Stimulated activated naive B cell treated with anti-CD40 and anti-IgM and Interleukin-4, amounts not matched to agents 10 μg/mL and 1 μg/mL and 100 μg/mL, for 72 hours (primary cell): ENCODE data around the gene CTNNBL1.
A peak's percentile ranks its signal among the peaks of the same experiment; 100 is the strongest.

Source experiments
- ATAC-seq, 2 donors: fragments of 150-1000 bp; cut with Tn5 transposase; replicated peaks; 2 replicates each; pipeline ENCODE4 v1.10.0; 2021; ENCODE audit warnings: moderate library complexity in 1 of 2
- DNase-seq: peaks from one replicate; pipeline ENCODE4 v3.0.0; 2021
- H3K27ac Mint-ChIP-seq: one replicate; pipeline ENCODE4 v1.8.0; 2022; ENCODE audit warnings: mild to moderate bottlenecking, mixed read lengths
- H3K27me3 Mint-ChIP-seq, 2 donors: one replicate each; pipeline ENCODE4 v1.8.0; 2022; ENCODE audit warnings: mixed read lengths in 2 of 2
- H3K36me3 Mint-ChIP-seq, 2 donors: one replicate each; pipeline ENCODE4 v1.8.0; 2022; ENCODE audit warnings: mixed read lengths in 2 of 2, mild to moderate bottlenecking in 1 of 2
- H3K4me1 Mint-ChIP-seq, 2 donors: one replicate each; pipeline ENCODE4 v1.8.0; 2022; ENCODE audit warnings: mixed read lengths in 2 of 2, mild to moderate bottlenecking in 1 of 2
- H3K4me3 Mint-ChIP-seq, 2 donors: one replicate each; pipeline ENCODE4 v1.8.0; 2022; ENCODE audit warnings: mild to moderate bottlenecking in 2 of 2, mixed read lengths in 2 of 2, moderate library complexity in 1 of 2
- H3K9me3 Mint-ChIP-seq, 2 donors: one replicate each; pipeline ENCODE4 v1.8.0; 2022; ENCODE audit warnings: mixed read lengths in 2 of 2, mild to moderate bottlenecking in 1 of 2

CTNNBL1 gene

DNA sequence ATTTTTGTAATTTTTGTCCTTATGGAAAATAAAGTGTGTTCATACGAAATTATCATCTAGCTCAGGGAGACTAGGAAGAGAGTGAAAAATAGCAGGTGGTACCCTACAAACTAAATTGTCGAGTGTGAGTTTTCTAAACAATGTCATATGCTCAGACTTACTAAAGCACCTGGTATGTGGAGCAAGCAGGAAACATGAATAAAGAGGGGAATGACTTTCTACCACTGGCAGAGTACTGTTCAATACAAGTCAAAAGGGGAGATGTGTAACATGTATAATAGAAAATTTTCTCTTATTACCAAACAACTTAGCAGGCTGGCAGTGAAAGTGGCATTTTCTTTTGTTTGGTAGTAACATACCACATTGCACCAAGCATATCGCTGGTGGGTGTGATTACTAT, 36.1 kb downstream of the CTNNBL1 start:
- ATAC-seq (no peak), DNase-seq (no peak)
- Mint-ChIP-seq H3K36me3 (peaks cover 15 to 38% of the 10 kb centered on the region in 2 donors), H3K4me3 (no peak overlapping the region), H3K4me1 (peaks cover 14 to 39% of the 10 kb centered on the region in 2 donors), H3K9me3 (no peaks in the 10 kb centered on the region), H3K27ac (no peak overlapping the region), H3K27me3 (no peaks in the 10 kb centered on the region)

- DNase-seq (no peak), ATAC-seq (no peak)
- Mint-ChIP-seq H3K9me3 (no peaks in the 10 kb centered on the region), H3K27me3 (no peaks in the 10 kb centered on the region), H3K27ac (no peak overlapping the region), H3K4me3 (no peak overlapping the region), H3K4me1 (peaks cover 11 to 17% of the 10 kb centered on the region in 2 donors), H3K36me3 (peaks cover 35 to 61% of the 10 kb centered on the region in 2 donors)
Measured at GRCh38 chr20:37733416-37733815, 39.6 kb downstream of the CTNNBL1 start.

- Mint-ChIP-seq H3K27ac (no peak overlapping the region), H3K27me3 (no peaks in the 10 kb centered on the region), H3K4me3 (no peak overlapping the region), H3K36me3 (peaks cover 40 to 66% of the 10 kb centered on the region in 2 donors), H3K4me1 (peaks cover 8 to 14% of the 10 kb centered on the region in 2 donors), H3K9me3 (no peaks in the 10 kb centered on the region)
- ATAC-seq (no peak), DNase-seq (no peak)
Measured at GRCh38 chr20:37734228-37734985, 40.6 kb downstream of the CTNNBL1 start.

- peaks cover 44 to 73% of the 10 kb centered on the region in 2 donors for H3K36me3 Mint-ChIP-seq
- no peaks in the 10 kb centered on the region for H3K9me3 Mint-ChIP-seq
- H3K4me1 Mint-ChIP-seq: peaks cover 11 to 12% of the 10 kb centered on the region in 2 donors
- no peak for DNase-seq
- no peak overlapping the region for H3K4me3 Mint-ChIP-seq
- no peak overlapping the region for H3K27ac Mint-ChIP-seq
- ATAC-seq: no peak
- no peaks in the 10 kb centered on the region for H3K27me3 Mint-ChIP-seq
Measured at GRCh38 chr20:37735541-37735940, 41.7 kb downstream of the CTNNBL1 start.

GRCh38 chr20:37736132-37736531, 42.3 kb downstream of the CTNNBL1 start:
- DNase-seq: no peak
- no peaks in the 10 kb centered on the region for H3K9me3 Mint-ChIP-seq
- H3K27me3 Mint-ChIP-seq: no peaks in the 10 kb centered on the region
- no peak for ATAC-seq
- H3K36me3 Mint-ChIP-seq: peaks cover 46 to 75% of the 10 kb centered on the region in 2 donors
- H3K27ac Mint-ChIP-seq: no peak overlapping the region
- H3K4me1 Mint-ChIP-seq: peaks cover 11 to 12% of the 10 kb centered on the region in 2 donors
- H3K4me3 Mint-ChIP-seq: no peak overlapping the region

- no peaks in the 10 kb centered on the region for H3K9me3 Mint-ChIP-seq
- H3K4me3 Mint-ChIP-seq: no peak overlapping the region
- peaks cover 37 to 74% of the 10 kb centered on the region in 2 donors for H3K36me3 Mint-ChIP-seq
- ATAC-seq: no peak
- DNase-seq: no peak
- peaks cover 6 to 8% of the 10 kb centered on the region in 2 donors for H3K4me1 Mint-ChIP-seq
- no peaks in the 10 kb centered on the region for H3K27me3 Mint-ChIP-seq
- no peak overlapping the region for H3K27ac Mint-ChIP-seq
Measured at GRCh38 chr20:37737826-37738420, 44.1 kb downstream of the CTNNBL1 start.

DNA sequence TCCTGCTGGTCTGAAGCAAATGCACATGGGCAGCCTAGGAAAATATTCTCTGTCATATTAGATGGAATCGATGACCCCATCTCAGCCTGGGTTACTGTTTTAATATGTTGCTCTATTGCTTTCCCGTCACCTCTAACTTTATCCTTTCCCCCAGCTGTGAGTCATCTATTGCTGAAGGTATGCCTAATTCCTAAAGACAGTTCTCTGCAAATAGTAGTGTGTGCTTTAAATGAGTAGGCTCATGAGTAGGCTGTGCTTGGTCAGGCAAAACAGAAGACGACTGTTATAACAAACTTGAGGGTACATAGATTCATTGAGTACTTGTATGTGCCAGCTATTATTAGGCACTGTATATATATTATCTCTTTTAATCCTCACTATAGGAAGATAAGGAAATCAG, 47.2 kb downstream of the CTNNBL1 start:
- ATAC-seq (no peak), DNase-seq (no peak)
- Mint-ChIP-seq H3K4me3 (no peak overlapping the region), H3K9me3 (no peaks in the 10 kb centered on the region), H3K4me1 (peaks cover 3 to 19% of the 10 kb centered on the region in 2 donors), H3K36me3 (peaks cover 42 to 71% of the 10 kb centered on the region in 2 donors), H3K27me3 (no peaks in the 10 kb centered on the region), H3K27ac (no peak overlapping the region)

GRCh38 chr20:37741570-37741969, 47.7 kb downstream of the CTNNBL1 start:
- Mint-ChIP-seq H3K9me3 (no peaks in the 10 kb centered on the region), H3K4me1 (peaks cover 3 to 19% of the 10 kb centered on the region in 2 donors), H3K27ac (no peak overlapping the region), H3K27me3 (no peaks in the 10 kb centered on the region), H3K36me3 (peaks cover 45 to 75% of the 10 kb centered on the region in 2 donors), H3K4me3 (no peak overlapping the region)
- ATAC-seq: no peak
- DNase-seq: no peak

- Mint-ChIP-seq H3K9me3 (no peaks in the 10 kb centered on the region), H3K4me3 (no peak overlapping the region), H3K36me3 (peaks cover 41 to 73% of the 10 kb centered on the region in 2 donors), H3K4me1 (peaks cover 3 to 19% of the 10 kb centered on the region in 2 donors), H3K27me3 (no peaks in the 10 kb centered on the region), H3K27ac (no peak overlapping the region)
- ATAC-seq (no peak), DNase-seq (no peak)
Measured at GRCh38 chr20:37742131-37742530, 48.3 kb downstream of the CTNNBL1 start.

GRCh38 chr20:37744347-37744746, 50.5 kb downstream of the CTNNBL1 start:
- H3K9me3 Mint-ChIP-seq: no peaks in the 10 kb centered on the region
- peaks cover 3 to 22% of the 10 kb centered on the region in 2 donors for H3K4me1 Mint-ChIP-seq
- no peak overlapping the region for H3K4me3 Mint-ChIP-seq
- H3K27me3 Mint-ChIP-seq: no peaks in the 10 kb centered on the region
- DNase-seq (no peak), ATAC-seq (no peak)
- peaks cover 37 to 68% of the 10 kb centered on the region in 2 donors for H3K36me3 Mint-ChIP-seq
- H3K27ac Mint-ChIP-seq: no peak overlapping the region

- Mint-ChIP-seq H3K4me3 (no peak overlapping the region), H3K27me3 (no peaks in the 10 kb centered on the region), H3K4me1 (peaks cover 0 to 27% of the 10 kb centered on the region in 2 donors), H3K9me3 (no peaks in the 10 kb centered on the region), H3K36me3 (peaks cover 37 to 65% of the 10 kb centered on the region in 2 donors), H3K27ac (no peak overlapping the region)
- ATAC-seq (peak in 1 of 2 donors; percentile 64), DNase-seq (no peak)
Measured at GRCh38 chr20:37745553-37745952, 51.7 kb downstream of the CTNNBL1 start.

- no peak for DNase-seq
- Mint-ChIP-seq H3K27ac (no peak overlapping the region), H3K9me3 (no peaks in the 10 kb centered on the region), H3K36me3 (peaks cover 40 to 59% of the 10 kb centered on the region in 2 donors), H3K27me3 (no peaks in the 10 kb centered on the region), H3K4me3 (no peak overlapping the region), H3K4me1 (peaks cover 0 to 27% of the 10 kb centered on the region in 2 donors)
- ATAC-seq: no peak
Measured at GRCh38 chr20:37748015-37748414, 54.2 kb downstream of the CTNNBL1 start.

DNA sequence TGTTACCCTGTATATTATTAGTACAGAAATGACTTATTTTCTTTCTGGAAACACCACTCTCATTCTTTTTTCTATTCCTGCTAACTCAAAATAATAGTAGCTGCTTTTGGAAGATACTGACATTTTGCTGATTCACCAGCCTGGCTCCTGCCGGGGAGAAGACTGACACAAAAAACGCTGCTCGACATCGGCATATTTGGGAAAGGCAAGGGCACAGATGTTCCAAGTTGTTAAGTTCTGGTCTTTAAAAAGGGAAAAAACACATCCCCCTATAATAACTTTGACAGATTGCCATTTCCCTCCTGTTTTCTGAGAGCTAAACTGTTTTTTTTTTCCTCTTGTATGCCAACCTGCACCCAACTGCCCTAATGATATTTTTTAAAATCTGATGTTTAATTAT, 55.4 kb downstream of the CTNNBL1 start:
- H3K27ac Mint-ChIP-seq: no peak overlapping the region
- ATAC-seq (no peak), DNase-seq (no peak)
- peaks cover 42 to 61% of the 10 kb centered on the region in 2 donors for H3K36me3 Mint-ChIP-seq
- no peak overlapping the region for H3K4me3 Mint-ChIP-seq
- H3K9me3 Mint-ChIP-seq: no peaks in the 10 kb centered on the region
- peaks cover 0 to 26% of the 10 kb centered on the region in 2 donors for H3K4me1 Mint-ChIP-seq
- no peaks in the 10 kb centered on the region for H3K27me3 Mint-ChIP-seq

DNA sequence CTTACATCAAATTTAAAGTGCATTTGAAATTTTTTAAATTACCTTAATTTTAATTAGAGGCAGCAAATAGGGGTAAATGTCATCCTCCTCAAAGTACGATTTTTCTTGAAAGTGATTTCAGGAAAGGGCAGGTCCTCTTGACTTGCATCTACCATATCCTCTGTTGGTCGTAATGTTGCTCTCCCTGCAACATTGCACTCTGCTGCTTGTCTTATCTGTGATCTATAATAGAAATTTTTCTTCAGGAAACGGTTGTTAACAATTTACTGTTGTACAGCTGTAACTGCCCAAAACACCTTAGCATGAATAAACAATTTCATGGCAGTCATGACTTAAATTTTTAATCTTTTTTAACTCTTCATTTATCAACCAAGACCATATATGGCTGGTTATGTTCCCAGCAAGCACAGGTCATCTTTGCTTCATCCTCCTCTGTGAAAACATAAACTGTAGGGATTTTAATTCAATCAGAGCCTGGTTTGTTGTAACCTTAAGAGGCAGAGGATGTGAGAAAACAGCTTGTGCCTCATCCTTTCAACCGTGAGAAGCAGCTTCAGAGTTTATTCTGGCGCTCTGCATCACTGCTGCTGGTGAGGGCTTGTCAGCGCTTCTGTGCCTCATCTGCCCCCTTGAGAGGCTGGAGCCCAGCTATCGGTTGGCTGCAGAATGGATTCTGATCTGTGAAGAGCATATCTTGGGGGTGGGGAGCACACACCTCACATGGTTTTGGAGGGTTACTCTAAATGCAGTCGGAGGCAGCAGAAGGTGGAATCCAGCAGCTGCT, 56.0 kb downstream of the CTNNBL1 start:
- ATAC-seq (peak; percentile 33 to 62), DNase-seq (no peak)
- H3K27me3 Mint-ChIP-seq: no peaks in the 10 kb centered on the region
- H3K4me3 Mint-ChIP-seq: no peak overlapping the region
- no peak overlapping the region for H3K27ac Mint-ChIP-seq
- H3K4me1 Mint-ChIP-seq: peaks cover 0 to 21% of the 10 kb centered on the region in 2 donors
- H3K36me3 Mint-ChIP-seq: peaks cover 39 to 59% of the 10 kb centered on the region in 2 donors
- H3K9me3 Mint-ChIP-seq: no peaks in the 10 kb centered on the region
